Fibroblast of lung (primary cell): Measurements from ENCODE around the gene SEC14L2.

Source experiments
- CTCF ChIP-seq, 2 donors: IDR thresholded peaks in 1 of 2; conservative IDR thresholded peaks in 1 of 2; 1 replicate in 1 of 2; 2 replicates in 1 of 2; pipeline ENCODE4 v1.5.1; 2011 to 2012; ENCODE audit warnings: low read length in 2 of 2, control low read depth in 1 of 2, inconsistent platforms in 1 of 2, low read depth in 1 of 2, mild to moderate bottlenecking in 1 of 2
- EZH2 ChIP-seq: IDR thresholded peaks from 2 replicates; pipeline ENCODE4 v1.5.1; 2012; ENCODE audit warnings: low read length, control low read depth, mild to moderate bottlenecking; ENCODE audit errors: missing control alignments

- TF ChIP-seq CTCF (conservative IDR thresholded peaks at IDR 0.05 in 1 of 2, IDR thresholded peaks at IDR 0.05 in 1 of 2; ENCODE audit: low read depth in 1 of 2, low read length in 2 of 2) (no peak), EZH2 (no peak)
Observed at GRCh38 chr22:30361916-30362650, 34.7 kb upstream of the SEC14L2 start.
